BLaER1 (cell line): Measurements from ENCODE around the gene PLPP3.

Experiments
- H3K27ac ChIP-seq: shearing (Covaris generic); formaldehyde crosslinking; 2 replicates; pipeline ENCODE4 v1.8.1; 2022
- H3K27me3 ChIP-seq: shearing (Covaris generic); formaldehyde crosslinking; 2 replicates; pipeline ENCODE4 v1.8.1; 2022
- H3K36me3 ChIP-seq: shearing (Covaris generic); formaldehyde crosslinking; 2 replicates; pipeline ENCODE4 v1.8.1; 2022
- H3K4me1 ChIP-seq: shearing (Covaris generic); formaldehyde crosslinking; 2 replicates; pipeline ENCODE4 v1.8.1; 2022
- H3K4me2 ChIP-seq: shearing (Covaris generic); formaldehyde crosslinking; 2 replicates; pipeline ENCODE4 v1.8.1; 2022
- H3K4me3 ChIP-seq: shearing (Covaris generic); formaldehyde crosslinking; 2 replicates; pipeline ENCODE4 v1.8.1; 2022
- H3K9ac ChIP-seq: shearing (Covaris generic); formaldehyde crosslinking; 2 replicates; pipeline ENCODE4 v1.8.1; 2022
- H3K9me3 ChIP-seq: shearing (Covaris generic); formaldehyde crosslinking; 2 replicates; pipeline ENCODE4 v1.8.1; 2022
- H4K20me1 ChIP-seq: shearing (Covaris generic); formaldehyde crosslinking; 2 replicates; pipeline ENCODE4 v1.8.1; 2022
- Cebpa-rat ChIP-seq: shearing (Covaris generic); IDR thresholded peaks from 2 replicates; pipeline ENCODE4 v1.8.1; 2022

PLPP3 gene

GRCh38 chr1:56539520-56539931 lies 39.8 kb downstream of the PLPP3 start:
- H3K4me1 ChIP-seq, result no peaks in the 10 kb centered on the region
- no peaks in the 10 kb centered on the region for H3K9me3 ChIP-seq
- no peak overlapping the region for H3K4me3 ChIP-seq
- no peak overlapping the region for H3K27ac ChIP-seq
- no peak for TF ChIP-seq Cebpa-rat
- H3K36me3 ChIP-seq, result no peaks in the 10 kb centered on the region
- no peak overlapping the region for H3K4me2 ChIP-seq
- H3K9ac ChIP-seq, result no peak overlapping the region
- H3K27me3 ChIP-seq, result no peaks in the 10 kb centered on the region
- no peaks in the 10 kb centered on the region for H4K20me1 ChIP-seq

- Histone ChIP-seq H3K9me3 (no peaks in the 10 kb centered on the region), H4K20me1 (no peaks in the 10 kb centered on the region), H3K4me3 (no peak overlapping the region), H3K27ac (no peak overlapping the region), H3K27me3 (no peaks in the 10 kb centered on the region), H3K4me1 (no peaks in the 10 kb centered on the region), H3K36me3 (no peaks in the 10 kb centered on the region), H3K9ac (no peak overlapping the region), H3K4me2 (no peak overlapping the region)
- TF ChIP-seq Cebpa-rat, result no peak
Observed at GRCh38 chr1:56538532-56538931, 40.8 kb downstream of the PLPP3 start.

DNA sequence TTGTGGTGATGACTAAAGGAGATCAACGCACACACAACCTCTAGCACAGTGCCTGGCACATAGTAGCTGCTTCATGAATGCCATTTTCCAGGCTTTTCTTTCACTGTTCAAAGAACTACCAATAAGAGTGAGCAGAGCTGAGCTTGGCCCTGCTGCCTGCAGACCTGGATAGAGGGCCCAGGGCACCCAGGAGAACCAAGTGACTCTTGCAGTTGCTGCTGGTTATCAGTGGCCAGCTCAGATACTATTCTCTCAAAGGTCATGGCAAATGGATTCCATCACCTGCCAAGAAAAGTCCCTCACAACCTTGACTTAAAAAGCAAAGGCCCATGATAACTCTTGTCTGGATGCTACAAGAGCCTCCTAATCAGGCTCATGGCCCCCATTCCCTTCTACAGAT lies 41.7 kb downstream of the PLPP3 start:
- Histone ChIP-seq H3K27ac (no peak overlapping the region), H3K27me3 (no peaks in the 10 kb centered on the region), H3K9me3 (no peaks in the 10 kb centered on the region), H3K36me3 (no peaks in the 10 kb centered on the region), H3K4me3 (no peak overlapping the region), H3K4me2 (no peak overlapping the region), H4K20me1 (no peaks in the 10 kb centered on the region), H3K9ac (no peak overlapping the region), H3K4me1 (no peaks in the 10 kb centered on the region)
- no peak for TF ChIP-seq Cebpa-rat

DNA sequence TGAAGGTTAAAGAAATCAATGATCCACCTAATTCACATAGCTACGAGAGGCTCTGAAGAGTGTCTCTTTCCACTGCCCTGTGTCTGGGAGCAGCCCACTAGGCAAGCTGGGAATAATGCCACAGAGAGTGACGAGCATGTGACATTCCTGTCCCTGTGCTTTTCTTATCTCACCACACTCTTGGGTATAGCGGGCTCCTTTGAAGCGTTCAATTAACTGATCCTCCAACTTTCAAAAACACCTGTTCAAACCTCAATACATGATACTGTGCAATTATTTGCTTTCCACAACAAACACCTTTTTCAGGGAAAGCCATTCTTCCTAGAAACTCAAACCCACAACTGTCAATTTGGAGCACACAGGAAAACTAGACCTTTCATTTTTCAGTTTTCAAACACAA lies 43.4 kb downstream of the PLPP3 start:
- H3K27ac ChIP-seq, result no peak overlapping the region
- H3K4me1 ChIP-seq, result no peaks in the 10 kb centered on the region
- H3K4me2 ChIP-seq, result no peak overlapping the region

GRCh38 chr1:56535362-56535761 lies 44.0 kb downstream of the PLPP3 start:
- H3K4me2 ChIP-seq, result no peak overlapping the region
- no peak overlapping the region for H3K27ac ChIP-seq
- H3K27me3 ChIP-seq, result no peaks in the 10 kb centered on the region
- no peaks in the 10 kb centered on the region for H3K36me3 ChIP-seq
- TF ChIP-seq Cebpa-rat, result no peak
- H3K4me3 ChIP-seq, result no peak overlapping the region
- H3K9ac ChIP-seq, result no peak overlapping the region
- H3K9me3 ChIP-seq, result no peaks in the 10 kb centered on the region
- no peaks in the 10 kb centered on the region for H4K20me1 ChIP-seq
- no peaks in the 10 kb centered on the region for H3K4me1 ChIP-seq

More for the DNA sequence above, 43.4 kb downstream of the PLPP3 start:
- no peaks in the 10 kb centered on the region for H3K9me3 ChIP-seq
- H3K36me3 ChIP-seq, result no peaks in the 10 kb centered on the region
- no peak overlapping the region for H3K9ac ChIP-seq
- H3K27me3 ChIP-seq, result no peaks in the 10 kb centered on the region
- no peak for TF ChIP-seq Cebpa-rat
- H4K20me1 ChIP-seq, result no peaks in the 10 kb centered on the region
- no peak overlapping the region for H3K4me3 ChIP-seq

DNA sequence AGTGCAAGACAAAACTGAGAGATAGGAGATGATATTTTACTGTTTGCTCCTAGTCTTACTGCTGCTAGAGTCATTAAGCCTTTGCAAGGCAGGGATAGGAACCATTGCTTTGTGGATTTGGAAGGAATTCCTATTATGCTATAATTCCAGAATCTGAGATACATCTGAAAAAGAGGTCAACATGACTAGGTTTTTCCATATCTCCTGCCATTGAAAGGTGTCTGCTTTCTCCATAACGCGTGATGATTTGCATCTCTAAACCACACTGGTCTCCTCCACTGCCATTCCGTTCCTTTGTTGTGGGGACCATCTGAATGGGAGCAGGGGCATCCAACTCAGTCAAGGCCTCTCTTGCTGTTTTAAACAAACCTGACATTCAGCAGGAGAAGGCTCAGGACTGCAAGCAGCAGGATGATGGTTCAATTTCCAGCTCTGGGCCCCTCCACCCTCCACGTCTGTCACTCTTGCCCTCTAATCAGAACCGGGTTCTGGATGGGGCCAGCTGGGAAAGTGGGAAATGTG lies 45.2 kb downstream of the PLPP3 start:
- H3K27me3 ChIP-seq, result no peaks in the 10 kb centered on the region
- H3K36me3 ChIP-seq, result no peaks in the 10 kb centered on the region
- H3K4me1 ChIP-seq, result no peaks in the 10 kb centered on the region
- H3K9ac ChIP-seq, result no peak overlapping the region
- H3K9me3 ChIP-seq, result no peaks in the 10 kb centered on the region
- H3K4me2 ChIP-seq, result no peak overlapping the region
- TF ChIP-seq Cebpa-rat, result no peak
- no peak overlapping the region for H3K4me3 ChIP-seq
- H3K27ac ChIP-seq, result no peak overlapping the region
- H4K20me1 ChIP-seq, result no peaks in the 10 kb centered on the region

GRCh38 chr1:56533621-56534020 lies 45.7 kb downstream of the PLPP3 start:
- H3K4me2 ChIP-seq, result no peak overlapping the region
- no peak overlapping the region for H3K4me3 ChIP-seq
- no peaks in the 10 kb centered on the region for H3K36me3 ChIP-seq
- TF ChIP-seq Cebpa-rat, result no peak
- H4K20me1 ChIP-seq, result no peaks in the 10 kb centered on the region
- H3K9ac ChIP-seq, result no peak overlapping the region
- H3K27ac ChIP-seq, result no peak overlapping the region
- no peaks in the 10 kb centered on the region for H3K4me1 ChIP-seq
- H3K27me3 ChIP-seq, result no peaks in the 10 kb centered on the region
- H3K9me3 ChIP-seq, result no peaks in the 10 kb centered on the region

DNA sequence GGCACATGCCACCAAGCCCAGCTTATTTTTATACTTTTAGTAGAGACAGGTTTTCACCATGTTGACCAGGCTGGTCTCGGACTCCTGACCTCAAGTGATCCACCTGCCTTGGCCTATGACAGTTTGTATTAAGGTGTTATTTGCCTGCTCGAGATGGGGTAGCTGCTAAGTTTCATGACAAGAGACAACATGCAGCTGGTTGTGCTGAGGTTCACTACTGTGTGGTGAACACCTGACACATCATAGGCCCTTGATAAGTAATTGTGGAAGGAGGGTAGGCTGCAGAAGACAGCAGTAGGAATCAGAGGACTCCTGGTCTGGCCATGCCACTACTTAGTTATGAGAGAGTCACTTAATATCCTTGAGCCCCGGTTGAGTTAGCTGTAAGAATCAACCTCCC lies 46.2 kb downstream of the PLPP3 start:
- Histone ChIP-seq H4K20me1 (no peaks in the 10 kb centered on the region), H3K27me3 (no peaks in the 10 kb centered on the region), H3K36me3 (no peaks in the 10 kb centered on the region), H3K9ac (no peak overlapping the region), H3K27ac (no peak overlapping the region), H3K9me3 (no peaks in the 10 kb centered on the region), H3K4me2 (no peak overlapping the region), H3K4me1 (no peaks in the 10 kb centered on the region), H3K4me3 (no peak overlapping the region)
- no peak for TF ChIP-seq Cebpa-rat

DNA sequence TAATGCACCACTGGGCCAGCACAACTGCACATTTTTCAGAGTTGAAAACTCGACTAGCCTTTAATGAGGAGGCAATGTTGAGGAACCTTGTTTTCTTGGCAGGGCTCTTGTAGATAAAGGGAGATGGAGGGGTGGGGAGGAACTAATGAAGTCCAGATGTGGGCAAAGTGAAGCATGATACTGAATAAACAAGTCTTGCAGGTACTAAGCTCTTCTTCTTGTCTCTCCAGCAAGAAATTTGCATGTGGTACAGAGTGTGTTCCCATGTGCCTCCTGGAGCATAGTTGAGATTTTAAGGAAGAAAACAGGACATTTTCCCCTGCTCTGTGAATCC lies 47.0 kb downstream of the PLPP3 start:
- no peaks in the 10 kb centered on the region for H4K20me1 ChIP-seq
- no peak overlapping the region for H3K4me3 ChIP-seq
- H3K9ac ChIP-seq, result no peak overlapping the region
- H3K4me1 ChIP-seq, result no peaks in the 10 kb centered on the region
- no peak overlapping the region for H3K4me2 ChIP-seq
- no peak overlapping the region for H3K27ac ChIP-seq
- no peaks in the 10 kb centered on the region for H3K9me3 ChIP-seq
- H3K36me3 ChIP-seq, result no peaks in the 10 kb centered on the region
- TF ChIP-seq Cebpa-rat, result no peak
- no peaks in the 10 kb centered on the region for H3K27me3 ChIP-seq

DNA sequence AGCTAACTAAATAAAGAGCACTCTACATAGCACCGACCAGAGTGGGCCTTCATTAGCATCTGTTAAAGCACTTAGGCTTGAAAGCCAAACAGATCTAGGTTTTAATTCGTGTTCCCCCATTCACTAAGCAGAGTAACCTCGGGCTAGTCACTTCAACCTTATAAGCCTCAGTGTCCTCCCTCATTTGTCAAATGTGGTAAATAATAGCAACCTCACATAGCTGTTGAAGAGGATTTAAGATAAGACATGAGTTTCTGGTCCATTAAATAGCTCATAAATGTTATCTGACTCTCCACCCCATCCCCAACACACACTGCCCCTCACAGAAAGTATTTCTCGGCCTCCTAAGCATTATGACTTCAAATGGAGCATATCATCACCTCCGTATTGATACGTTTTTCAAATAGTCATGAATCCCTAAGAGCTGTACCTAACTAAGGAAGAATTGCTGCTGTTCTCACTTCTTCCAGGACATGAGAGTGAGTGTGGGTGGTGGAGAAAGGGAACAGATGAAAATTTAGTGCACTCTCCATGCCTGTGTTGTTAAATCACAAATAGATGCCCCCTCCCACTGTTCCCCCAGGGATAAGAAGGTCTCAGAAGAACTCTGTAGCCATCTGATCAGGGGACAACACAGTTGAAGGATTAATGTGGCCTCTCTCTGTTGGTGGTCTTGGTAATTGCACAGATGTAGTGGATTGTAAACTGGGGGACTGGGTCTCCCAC lies 47.6 kb downstream of the PLPP3 start:
- no peak overlapping the region for H3K27ac ChIP-seq
- no peaks in the 10 kb centered on the region for H3K27me3 ChIP-seq
- H3K4me1 ChIP-seq, result peaks cover 3% of the 10 kb centered on the region
- H3K4me3 ChIP-seq, result no peak overlapping the region
- H4K20me1 ChIP-seq, result no peaks in the 10 kb centered on the region
- TF ChIP-seq Cebpa-rat, result no peak
- no peaks in the 10 kb centered on the region for H3K9me3 ChIP-seq
- H3K36me3 ChIP-seq, result no peaks in the 10 kb centered on the region
- H3K9ac ChIP-seq, result no peak overlapping the region
- H3K4me2 ChIP-seq, result no peak overlapping the region

- Histone ChIP-seq H3K27me3 (no peaks in the 10 kb centered on the region), H3K4me2 (no peak overlapping the region), H3K27ac (no peak overlapping the region), H4K20me1 (no peaks in the 10 kb centered on the region), H3K4me1 (peaks cover 22% of the 10 kb centered on the region), H3K36me3 (no peaks in the 10 kb centered on the region), H3K4me3 (no peak overlapping the region), H3K9me3 (no peaks in the 10 kb centered on the region), H3K9ac (no peak overlapping the region)
- TF ChIP-seq Cebpa-rat, result no peak
Observed at GRCh38 chr1:56529801-56530200, 49.6 kb downstream of the PLPP3 start.
